H54 (cell line): ENCODE data around the gene ZNF394.

ENCODE experiments used
- DNase-seq: peaks from one replicate; pipeline ENCODE4 v3.0.0; 2011; ENCODE audit warnings: low spot score, mixed read lengths; ENCODE audit not compliant: insufficient read length
- FAIRE-seq: peaks from 3 replicates; lab custom pipeline; 2011; peaks lifted over from hg19 to GRCh38; lab: Jason Lieb, UNC
- POLR2A ChIP-seq: IDR thresholded peaks from 2 replicates; pipeline ENCODE4 v1.6.1; 2011; ENCODE audit warnings: low read depth, mild to moderate bottlenecking, low read length

The ZNF394 gene

DNA sequence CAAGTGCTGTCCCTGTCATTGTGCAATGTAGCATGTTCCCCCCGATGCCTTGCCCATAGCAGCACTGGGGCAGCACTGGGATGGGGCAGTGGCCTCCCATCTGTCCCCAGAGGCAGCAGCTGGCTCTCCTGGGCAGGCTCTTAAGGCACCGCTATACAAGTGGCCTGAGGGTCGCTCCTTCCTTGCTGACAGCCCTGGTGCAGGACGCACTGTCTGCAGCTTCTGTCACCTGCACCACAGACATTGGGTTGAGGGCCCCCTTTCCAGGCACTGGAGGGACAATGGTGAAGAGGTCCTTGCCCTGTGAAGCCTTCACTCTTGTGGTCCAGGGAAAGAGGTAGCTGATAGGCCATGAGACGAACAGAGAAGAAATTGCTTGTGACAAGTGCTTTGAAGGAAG is 50.8 kb downstream of the ZNF394 start:
- DNase-seq: no peak
- FAIRE-seq: no peak
- TF ChIP-seq POLR2A: no peak

DNA sequence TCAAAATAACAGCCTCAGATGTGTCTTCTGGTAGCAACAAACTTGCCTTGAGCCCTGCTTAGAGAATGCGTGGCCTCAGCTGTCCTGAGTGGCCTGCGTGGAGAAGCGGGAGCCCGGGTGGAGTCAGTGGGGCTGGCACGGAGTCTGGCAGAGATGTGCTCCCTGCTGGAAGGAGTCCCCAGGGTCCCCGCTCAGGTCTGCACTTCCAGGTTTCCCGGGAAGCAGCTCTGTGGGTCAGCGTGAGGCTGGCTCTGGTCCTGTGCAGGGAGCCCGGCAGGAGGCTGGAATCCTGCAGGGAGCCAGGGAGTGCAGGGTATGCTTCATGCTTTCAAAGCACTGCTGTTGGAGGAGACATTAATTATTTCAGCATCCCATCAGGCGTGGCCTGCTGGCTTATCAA is 51.2 kb downstream of the ZNF394 start:
- DNase-seq (no peak), FAIRE-seq (no peak)
- no peak for TF ChIP-seq POLR2A

DNA sequence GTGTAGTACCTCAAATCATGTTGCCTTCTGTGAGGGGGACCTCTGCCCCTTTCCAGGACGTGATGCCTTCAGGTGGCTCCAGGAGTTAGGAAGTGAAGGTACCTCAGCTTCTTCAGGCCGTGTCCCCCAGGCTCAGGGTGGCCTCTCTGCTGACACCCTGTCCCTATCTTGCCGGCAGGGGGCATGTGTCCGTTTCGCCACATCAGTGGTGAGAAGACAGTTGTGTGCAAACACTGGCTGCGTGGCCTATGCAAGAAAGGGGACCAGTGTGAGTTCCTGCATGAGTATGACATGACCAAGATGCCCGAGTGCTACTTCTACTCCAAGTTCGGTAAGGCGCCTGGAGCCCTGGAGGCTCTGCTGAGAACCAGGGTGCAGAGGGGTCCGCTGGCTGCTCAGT is 52.1 kb downstream of the ZNF394 start:
- no peak for DNase-seq
- TF ChIP-seq POLR2A: no peak
- FAIRE-seq: no peak

DNA sequence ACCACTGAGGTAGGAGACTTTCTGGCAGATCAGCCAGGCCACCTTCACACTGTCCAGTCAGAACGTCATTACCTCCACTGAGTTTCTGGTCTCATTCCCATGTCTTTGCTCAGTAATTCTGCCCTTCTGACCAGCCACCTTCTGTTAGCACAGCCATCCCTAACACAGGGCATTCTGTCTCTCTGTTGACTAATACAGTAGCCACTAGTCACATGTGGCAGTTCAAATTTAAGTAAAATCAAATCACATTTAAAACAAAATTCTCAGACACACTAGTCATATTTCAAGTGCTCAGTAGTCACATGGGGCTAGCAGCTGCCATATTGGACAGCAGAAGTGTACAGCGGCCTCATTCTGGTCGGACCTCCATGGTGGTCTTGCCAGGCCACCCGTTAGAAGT is 54.0 kb downstream of the ZNF394 start:
- TF ChIP-seq POLR2A: no peak
- FAIRE-seq (no peak), DNase-seq (no peak)
